HG03565 (cell line): Measurements from ENCODE around the gene C10orf71.

Source experiments
- ATAC-seq: cut with Tn5 transposase; IDR thresholded peaks from one replicate; pipeline ENCODE4 v1.9.1; 2021; ENCODE audit warnings: mild to moderate bottlenecking, moderate library complexity; ENCODE audit not compliant: unreplicated experiment

The C10orf71 gene

GRCh38 chr10:49311555-49312236, 12.7 kb downstream of the C10orf71 start:
- ATAC-seq, result no peak

- ATAC-seq, result no peak
These were observed 13.4 kb downstream of the C10orf71 start for GRCh38 chr10:49312246-49312869.

GRCh38 chr10:49313501-49314070, 14.6 kb downstream of the C10orf71 start:
- ATAC-seq, result no peak

GRCh38 chr10:49314806-49315205, 15.8 kb downstream of the C10orf71 start:
- no peak for ATAC-seq

GRCh38 chr10:49318028-49318427, 19.1 kb downstream of the C10orf71 start:
- ATAC-seq, result no peak

- ATAC-seq, result no peak
These were observed 19.8 kb downstream of the C10orf71 start for GRCh38 chr10:49318755-49319154.

- no peak for ATAC-seq
These were observed 20.2 kb downstream of the C10orf71 start for GRCh38 chr10:49319206-49319605.

- no peak for ATAC-seq
These were observed 21.2 kb downstream of the C10orf71 start for GRCh38 chr10:49320191-49320590.

- no peak for ATAC-seq
These were observed 22.1 kb downstream of the C10orf71 start for GRCh38 chr10:49321021-49321420.

- ATAC-seq, result no peak
These were observed 23.6 kb downstream of the C10orf71 start for GRCh38 chr10:49322371-49323170.

- no peak for ATAC-seq
These were observed 24.4 kb downstream of the C10orf71 start for GRCh38 chr10:49323171-49323895.

GRCh38 chr10:49323896-49324270, 24.9 kb downstream of the C10orf71 start:
- ATAC-seq, result no peak

GRCh38 chr10:49324711-49325110, 25.7 kb downstream of the C10orf71 start:
- no peak for ATAC-seq

GRCh38 chr10:49325131-49325915, 26.4 kb downstream of the C10orf71 start:
- no peak for ATAC-seq

GRCh38 chr10:49325916-49326783, 27.2 kb downstream of the C10orf71 start:
- ATAC-seq, result no peak

- ATAC-seq, result no peak
These were observed 28.3 kb downstream of the C10orf71 start for GRCh38 chr10:49327036-49327813.

- ATAC-seq, result no peak
These were observed 29.6 kb downstream of the C10orf71 start for GRCh38 chr10:49328401-49329145.

- no peak for ATAC-seq
These were observed 30.2 kb downstream of the C10orf71 start for GRCh38 chr10:49329146-49329505.
